ENCODE measurements around the gene SMIM1.

- TF ChIP-seq, protein P1, sequence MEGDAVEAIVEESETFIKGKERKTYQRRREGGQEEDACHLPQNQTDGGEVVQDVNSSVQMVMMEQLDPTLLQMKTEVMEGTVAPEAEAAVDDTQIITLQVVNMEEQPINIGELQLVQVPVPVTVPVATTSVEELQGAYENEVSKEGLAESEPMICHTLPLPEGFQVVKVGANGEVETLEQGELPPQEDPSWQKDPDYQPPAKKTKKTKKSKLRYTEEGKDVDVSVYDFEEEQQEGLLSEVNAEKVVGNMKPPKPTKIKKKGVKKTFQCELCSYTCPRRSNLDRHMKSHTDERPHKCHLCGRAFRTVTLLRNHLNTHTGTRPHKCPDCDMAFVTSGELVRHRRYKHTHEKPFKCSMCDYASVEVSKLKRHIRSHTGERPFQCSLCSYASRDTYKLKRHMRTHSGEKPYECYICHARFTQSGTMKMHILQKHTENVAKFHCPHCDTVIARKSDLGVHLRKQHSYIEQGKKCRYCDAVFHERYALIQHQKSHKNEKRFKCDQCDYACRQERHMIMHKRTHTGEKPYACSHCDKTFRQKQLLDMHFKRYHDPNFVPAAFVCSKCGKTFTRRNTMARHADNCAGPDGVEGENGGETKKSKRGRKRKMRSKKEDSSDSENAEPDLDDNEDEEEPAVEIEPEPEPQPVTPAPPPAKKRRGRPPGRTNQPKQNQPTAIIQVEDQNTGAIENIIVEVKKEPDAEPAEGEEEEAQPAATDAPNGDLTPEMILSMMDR (optimal IDR thresholded peaks at IDR 0.05 in 1 of 3, IDR thresholded peaks at IDR 0.05 in 1 of 3, conservative IDR thresholded peaks at IDR 0.05 in 1 of 3; ENCODE audit: extremely low read depth in 1 of 3, insufficient read depth in 2 of 3, low read length in 3 of 3), result no peak
- TF ChIP-seq EZH2 (IDR thresholded peaks at IDR 0.05; ENCODE audit: low read length), result no peak
These were observed 26.8 kb upstream of the SMIM1 start for GRCh38 chr1:3745590-3746381.
